Psoas muscle (tissue), 8 donors: ENCODE measurements around the gene CCDC15. TPM values are rescaled to one million over a fixed set of nuclear protein-coding genes. Genes with fewer than 3 reads are reported as not detected.

ENCODE experiments used
- ATAC-seq, 4 donors: fragments of 200-7000 bp; cut with Tn5 transposase; one replicate each; pipeline ENCODE4 v1.9.1; 2020; ENCODE audit warnings: moderate library complexity in 3 of 4, mild to moderate bottlenecking in 2 of 4
- DNase-seq, 2 donors: peaks; one replicate each; pipeline ENCODE4 v3.0.0-alpha.2; 2020
- H3K27ac ChIP-seq: fragments of 200-600 bp; one replicate; pipeline ENCODE4 v1.8.0; 2022
- H3K27me3 ChIP-seq, 3 donors: fragments of 200-600 bp in 1 of 3; one replicate each; pipeline versions ENCODE4 v1.6.1 to v1.8.0; 2013 to 2022; ENCODE audit warnings: low read length in 2 of 3, mild to moderate bottlenecking in 2 of 3, moderate library complexity in 1 of 3; ENCODE audit not compliant: insufficient read depth in 3 of 3
- H3K36me3 ChIP-seq, 2 donors: fragments of 200-600 bp in 1 of 2; one replicate each; pipeline versions ENCODE4 v1.6.1 to v1.8.0; 2013 to 2022; ENCODE audit warnings: low read depth in 1 of 2, mild to moderate bottlenecking in 1 of 2, moderate library complexity in 1 of 2; ENCODE audit not compliant: insufficient read depth in 1 of 2
- H3K4me1 ChIP-seq: fragments of 200-600 bp; one replicate; pipeline ENCODE4 v1.8.0; 2022
- H3K4me3 ChIP-seq: fragments of 200-600 bp; one replicate; pipeline ENCODE4 v1.8.0; 2022; ENCODE audit warnings: mild to moderate bottlenecking
- H3K9me3 ChIP-seq: fragments of 200-600 bp; one replicate; pipeline ENCODE4 v1.8.0; 2022
- CTCF ChIP-seq: fragments of 200-600 bp; IDR thresholded peaks from one replicate; pipeline ENCODE4 v1.8.0; 2022; ENCODE audit warnings: antibody characterized with exemption
- WGBS, 3 donors: extraction: QIAGEN DNeasy Blood & Tissue Kit; methylation state at CpG; one replicate each; pipeline versions ENCODE4 v1.1.6 to v1.1.7; 2013; 5-methylcytosine and 5-hydroxymethylcytosine counted together
- intact Hi-C, 2 donors: fragments of 100-400 bp; cut with DNase I; formaldehyde crosslinking; loops; one replicate each; pipeline versions ENCODE4 v1.11.0 to v1.14.2; 2022
- polyA plus RNA-seq, 3 donors: library from polyadenylated mRNA; stranded (reverse); fragments of 200-250 nt; gene quantifications; one replicate each; pipeline ENCODE4 v1.2.3, GENCODE V29; 2013
- total RNA-seq, 4 donors: library from RNA; stranded (reverse); fragmentation: NEBNext Ultra II Directional in 2 of 4; extraction: Animal tissue kit (Norgen Biotek cat#: 25700) in 2 of 4; gene quantifications; one replicate each; pipeline versions ENCODE4 v1.2.1 to v1.2.4, GENCODE V29; 2021 to 2023
- donor health status: healthy with polysubstance abuse.
- donor health status: DM: no; HTN: no; CAD: no; lungs with moderate emphysema.
- donor health status: Bipolar disorder and iron deficiency.
- donor health status: healthy.
- donor health status: DM: yes; HTN: yes; CAD: no.
- donor health status: DM: no; HTN: no; CAD: no.
- donor health status: DM: no; HTN: no; CAD: no.
- donor health status: DM: yes; HTN: yes; CAD: no.

The CCDC15 gene
- total and polyA plus RNA-seq, 7 donors: 0.03 to 0.42 (median 0.22) TPM

GRCh38 chr11:125063429-125064043, 109.5 kb downstream of the CCDC15 start:
- peaks cover 8% of the 10 kb centered on the region for H3K4me1 ChIP-seq
- intact Hi-C loops: no loop called here
- DNase-seq: no peak
- peak in 2 of 4 donors; percentile 2 to 10 for ATAC-seq
- H3K36me3 ChIP-seq: no peaks in the 10 kb centered on the region
- no peak for TF ChIP-seq CTCF
- peak overlapping the region; percentile 65 for H3K27ac ChIP-seq
- WGBS, 3 donors: 4 to 7% (median 5%) methylated on average over 30 to 38 of the region's 38 CpGs
- peaks cover 0 to 5% (median 0%) of the 10 kb centered on the region in 3 donors for H3K27me3 ChIP-seq
- H3K4me3 ChIP-seq: peak overlapping the region; percentile 82
- H3K9me3 ChIP-seq: no peaks in the 10 kb centered on the region

- peaks cover 8% of the 10 kb centered on the region for H3K4me1 ChIP-seq
- no peak for ATAC-seq
- WGBS, 3 donors: 77 to 83% (median 78%) methylated on average over 7 of the region's 7 CpGs
- peak in 1 of 2 donors; percentile 24 for DNase-seq
- H3K27ac ChIP-seq: no peak overlapping the region
- H3K27me3 ChIP-seq: peaks cover 0 to 5% (median 0%) of the 10 kb centered on the region in 3 donors
- no peak for TF ChIP-seq CTCF
- peak overlapping the region; percentile 82 for H3K4me3 ChIP-seq
- intact Hi-C loops: no loop called here
- no peaks in the 10 kb centered on the region for H3K9me3 ChIP-seq
- H3K36me3 ChIP-seq: no peaks in the 10 kb centered on the region
Observed at GRCh38 chr11:125064070-125064469, 110.1 kb downstream of the CCDC15 start.

GRCh38 chr11:125068368-125068767, 114.4 kb downstream of the CCDC15 start:
- Histone ChIP-seq H3K27ac (no peak overlapping the region), H3K4me1 (peaks cover 7% of the 10 kb centered on the region), H3K27me3 (peaks cover 0 to 5% (median 0%) of the 10 kb centered on the region in 3 donors), H3K9me3 (no peaks in the 10 kb centered on the region), H3K4me3 (no peak overlapping the region), H3K36me3 (no peaks in the 10 kb centered on the region)
- intact Hi-C loops: no loop called here
- TF ChIP-seq CTCF: no peak
- DNase-seq (no peak), ATAC-seq (no peak)
- 87 to 93% (median 91%) methylated on average over 4 of the region's 4 CpGs for WGBS, 3 donors

GRCh38 chr11:125069008-125069407, 115.0 kb downstream of the CCDC15 start:
- H3K27me3 ChIP-seq: peaks cover 0 to 5% (median 0%) of the 10 kb centered on the region in 3 donors
- peaks cover under 1% of the 10 kb centered on the region for H3K4me1 ChIP-seq
- TF ChIP-seq CTCF: no peak
- DNase-seq (no peak), ATAC-seq (no peak)
- H3K36me3 ChIP-seq: no peaks in the 10 kb centered on the region
- 84 to 89% (median 85%) methylated on average over 4 of the region's 4 CpGs for WGBS, 3 donors
- H3K27ac ChIP-seq: no peak overlapping the region
- H3K9me3 ChIP-seq: no peaks in the 10 kb centered on the region
- intact Hi-C loops: no loop called here
- H3K4me3 ChIP-seq: no peak overlapping the region

- WGBS, 3 donors: 69 to 78% (median 74%) methylated on average over 5 of the region's 5 CpGs
- Histone ChIP-seq H3K9me3 (no peaks in the 10 kb centered on the region), H3K27me3 (peaks cover 0 to 5% (median 0%) of the 10 kb centered on the region in 3 donors), H3K36me3 (no peaks in the 10 kb centered on the region), H3K4me3 (no peak overlapping the region), H3K4me1 (no peaks in the 10 kb centered on the region), H3K27ac (no peak overlapping the region)
- DNase-seq: no peak
- no peak for TF ChIP-seq CTCF
- intact Hi-C loops: no loop called here
- no peak for ATAC-seq
Observed at GRCh38 chr11:125069796-125070195, 115.8 kb downstream of the CCDC15 start.
